RWPE1 (cell line): ENCODE measurements around the gene DCXR.
A peak's percentile ranks its signal among the peaks of the same experiment; 100 is the strongest.

Experiments used
- CTCF ChIA-PET: fragments of 350-600 bp; sonication (Branson Sonifier 250); formaldehyde crosslinking; extraction: SDS; loops from one replicate; lab custom pipeline; 2021; lab: Yijun Ruan, JAX
- POLR2A ChIA-PET: fragments of 400-600 bp; formaldehyde crosslinking; extraction: SDS; loops from one replicate; lab custom pipeline; 2020; ENCODE audit warnings: antibody characterized with exemption; ENCODE audit not compliant: low non-redundant PET; lab: Yijun Ruan, JAX
- DNase-seq: peaks from one replicate; pipeline ENCODE4 v3.0.0; 2012; ENCODE audit warnings: low spot score
- H3K27ac ChIP-seq: fragments of 450-650 bp; 2 replicates; pipeline ENCODE4 v1.5.1; 2017
- TF ChIP-seq, protein P1 (sequence below): fragments of 450-650 bp; conservative IDR thresholded peaks from 2 replicates; pipeline ENCODE4 v1.5.1; 2017; ENCODE audit warnings: low read depth, mild to moderate bottlenecking

The DCXR gene

DNA sequence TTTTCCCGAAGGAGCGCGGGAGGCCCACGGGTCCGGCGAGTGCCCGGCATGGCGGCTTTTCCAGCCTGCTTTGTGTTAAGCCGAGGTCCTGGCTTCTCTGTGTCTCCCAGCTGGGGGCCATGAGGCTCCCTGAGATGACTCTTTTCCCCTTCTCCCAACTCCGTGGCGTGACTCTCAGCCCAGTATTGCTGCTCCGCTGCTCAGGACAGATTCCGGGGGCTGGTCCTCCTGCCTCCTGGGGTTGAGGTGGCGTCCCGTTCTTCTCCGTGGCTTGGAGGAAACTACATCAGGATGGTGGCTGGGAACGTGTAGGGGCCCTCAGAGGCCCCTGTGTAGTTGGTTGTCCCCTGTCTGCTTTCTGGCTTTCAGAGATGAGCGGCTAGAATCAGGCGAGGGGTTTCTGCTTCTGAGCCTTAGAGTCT, 15.2 kb upstream of the DCXR start:
- H3K27ac ChIP-seq = peak overlapping the region; percentile 79
- TF ChIP-seq, protein P1, sequence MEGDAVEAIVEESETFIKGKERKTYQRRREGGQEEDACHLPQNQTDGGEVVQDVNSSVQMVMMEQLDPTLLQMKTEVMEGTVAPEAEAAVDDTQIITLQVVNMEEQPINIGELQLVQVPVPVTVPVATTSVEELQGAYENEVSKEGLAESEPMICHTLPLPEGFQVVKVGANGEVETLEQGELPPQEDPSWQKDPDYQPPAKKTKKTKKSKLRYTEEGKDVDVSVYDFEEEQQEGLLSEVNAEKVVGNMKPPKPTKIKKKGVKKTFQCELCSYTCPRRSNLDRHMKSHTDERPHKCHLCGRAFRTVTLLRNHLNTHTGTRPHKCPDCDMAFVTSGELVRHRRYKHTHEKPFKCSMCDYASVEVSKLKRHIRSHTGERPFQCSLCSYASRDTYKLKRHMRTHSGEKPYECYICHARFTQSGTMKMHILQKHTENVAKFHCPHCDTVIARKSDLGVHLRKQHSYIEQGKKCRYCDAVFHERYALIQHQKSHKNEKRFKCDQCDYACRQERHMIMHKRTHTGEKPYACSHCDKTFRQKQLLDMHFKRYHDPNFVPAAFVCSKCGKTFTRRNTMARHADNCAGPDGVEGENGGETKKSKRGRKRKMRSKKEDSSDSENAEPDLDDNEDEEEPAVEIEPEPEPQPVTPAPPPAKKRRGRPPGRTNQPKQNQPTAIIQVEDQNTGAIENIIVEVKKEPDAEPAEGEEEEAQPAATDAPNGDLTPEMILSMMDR = no peak
- ChIA-PET CTCF (interaction anchor here (2.0 kb wide), 1 partner anchor 22 kb away, joined by 5 read pairs; no protein-coding TSS in a partner anchor), POLR2A (interaction anchor here (0.9 kb wide), 1 partner anchor 12 kb away, joined by 4 read pairs; no protein-coding TSS in a partner anchor)
- DNase-seq = no peak

DNA sequence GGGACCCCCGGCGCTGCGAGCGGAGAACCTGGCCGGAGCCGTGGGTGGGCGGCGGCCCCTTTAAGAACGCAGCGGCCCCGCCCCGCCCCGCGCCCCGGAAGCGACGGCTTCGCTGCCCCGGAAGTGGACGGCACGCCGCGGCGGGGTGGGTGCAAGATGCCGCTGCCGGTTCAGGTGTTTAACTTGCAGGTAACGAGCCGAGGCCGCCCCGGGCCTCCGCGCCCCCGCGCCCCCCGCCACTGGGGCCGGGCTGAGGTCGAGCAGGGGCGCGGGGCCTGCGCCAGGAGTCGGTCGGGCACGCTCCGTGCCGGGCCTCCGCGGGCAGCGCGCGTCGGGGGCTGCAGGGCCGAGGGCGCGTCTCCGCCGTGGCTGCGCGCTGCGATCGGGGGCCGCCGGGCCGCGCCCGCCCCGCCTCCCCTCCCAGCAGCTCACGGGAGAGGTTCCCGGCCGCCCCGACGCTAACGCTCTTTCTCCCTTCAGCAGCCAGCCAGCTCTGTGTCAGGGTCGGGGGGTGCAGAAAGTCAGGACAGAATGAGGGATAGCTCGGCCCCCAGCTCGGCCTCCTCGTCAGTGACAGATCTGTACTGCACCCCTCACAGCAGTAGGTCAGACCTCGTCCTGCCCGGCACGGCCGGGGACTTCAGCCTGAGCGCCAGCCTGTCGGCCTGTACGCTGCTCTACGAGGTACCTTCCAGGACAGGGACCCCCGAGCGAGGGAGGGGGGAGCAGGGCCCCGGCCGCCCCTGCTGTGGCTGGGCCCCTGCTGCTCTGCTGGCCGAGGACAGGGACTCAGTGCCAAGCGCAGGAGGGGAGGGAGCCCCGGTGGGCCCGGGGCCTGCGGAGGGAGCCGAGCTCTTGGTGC, 14.5 kb upstream of the DCXR start, which contains the start of the genes GPS1 and RFNG:
Gene GPS1 (plus strand): TSS at position 123 of the 862 bp plus-strand sequence. CDS start 34 bp downstream, at position 157.
Gene RFNG (minus strand): TSS at position 36 of the 862 bp plus-strand sequence. CDS start 45 bp downstream, outside the sequence.
- DNase-seq = peak; percentile 68
- peak within 1 kb of the TSS; percentile 79 for H3K27ac ChIP-seq
- ChIA-PET POLR2A (interaction anchor here (0.9 kb wide), 1 partner anchor 13 kb away, joined by 4 read pairs; no protein-coding TSS in a partner anchor), CTCF (no interaction called here)
- TF ChIP-seq, protein P1 = no peak

DNA sequence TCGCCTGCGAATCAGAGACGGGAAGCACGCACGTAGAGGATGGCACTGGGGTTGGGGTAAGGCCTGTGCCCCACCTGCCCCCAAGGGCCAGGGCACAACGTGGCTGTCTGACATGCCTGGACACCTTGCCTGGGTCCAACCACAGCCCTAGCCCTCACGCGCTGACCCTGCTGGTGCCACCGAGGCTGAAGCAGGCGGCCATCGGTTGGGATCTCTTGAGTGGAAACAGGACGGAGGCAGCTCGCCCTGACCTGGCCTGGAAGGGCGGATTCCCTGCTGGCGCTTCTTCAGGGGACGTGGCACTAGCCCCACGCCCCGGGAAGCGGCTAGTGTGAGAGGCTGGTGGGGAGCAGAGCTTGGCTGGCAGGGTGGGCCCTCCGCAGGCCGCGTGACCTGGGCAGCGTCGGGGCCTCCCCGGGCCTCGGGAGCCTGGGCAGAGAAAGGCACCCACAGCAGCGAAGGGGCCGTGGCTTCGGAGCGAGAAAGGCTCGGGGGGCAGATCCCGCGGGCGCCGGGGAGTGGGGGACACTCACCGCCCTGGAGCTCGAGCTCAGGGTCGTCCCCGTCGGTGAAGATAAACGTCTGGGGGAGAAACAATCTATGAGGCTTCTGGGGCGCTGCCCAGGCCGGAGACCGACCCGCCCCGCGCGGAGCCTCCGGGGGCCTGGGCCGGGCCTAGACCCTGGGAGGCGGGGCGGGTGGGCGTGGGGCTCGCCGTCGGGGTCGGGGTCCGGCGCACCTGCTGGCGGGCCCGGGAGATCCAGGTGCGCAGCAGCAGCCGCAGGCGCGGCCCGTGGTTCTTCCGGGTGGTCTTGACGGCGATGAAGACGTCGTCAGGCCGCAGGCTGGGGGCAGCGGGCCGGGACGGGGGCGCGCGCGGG, 13.5 kb upstream of the DCXR start:
- TF ChIP-seq, protein P1 = no peak
- DNase-seq = no peak
- ChIA-PET CTCF (interaction anchor here (2.3 kb wide), 1 partner anchor 21 kb away, joined by 8 read pairs; no protein-coding TSS in a partner anchor), POLR2A (interaction anchor here (1.2 to 1.3 kb wide), 2 partner anchors 13 to 17 kb away, joined by 3 to 4 read pairs; partner anchors contain the start of gene DCXR)
- H3K27ac ChIP-seq = peak overlapping the region; percentile 79

DNA sequence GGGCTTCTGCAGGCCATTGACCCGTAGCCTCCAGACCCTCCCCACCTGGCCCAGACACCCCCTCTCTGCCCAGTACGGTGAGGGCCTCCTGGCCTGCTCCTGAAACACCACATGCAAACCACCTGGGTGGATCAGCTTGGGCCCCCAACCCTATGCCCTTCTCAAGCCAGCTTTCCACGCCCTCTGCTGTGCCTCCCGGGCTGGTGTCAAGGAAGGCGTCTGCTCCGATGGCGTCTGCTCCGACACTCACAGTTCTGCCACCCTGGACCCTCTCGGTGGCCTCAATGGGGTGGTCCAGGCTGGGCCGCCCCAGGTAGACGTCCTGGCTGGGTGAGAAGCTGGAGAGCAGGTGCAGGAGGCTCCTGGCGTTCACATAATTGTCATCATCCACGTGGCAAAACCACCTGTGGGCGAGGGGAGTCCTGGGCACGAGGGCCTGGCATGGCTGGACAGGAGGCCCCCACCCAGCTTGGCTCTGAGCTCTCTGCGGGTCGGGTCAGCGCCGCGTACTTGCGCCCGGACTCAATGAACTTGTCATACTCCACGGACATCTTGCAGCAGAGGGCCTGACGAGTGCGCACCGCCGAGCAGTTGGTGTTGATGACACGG, 12.8 kb upstream of the DCXR start:
- POLR2A ChIA-PET = interaction anchor here (0.6 to 1.3 kb wide), 3 partner anchors 13 to 16 kb away, joined by 3 to 4 read pairs (median 3); partner anchors contain the start of genes DCXR and DUS1L
- CTCF ChIA-PET = interaction anchor here (0.6 to 2.3 kb wide), 3 partner anchors 14 to 91 kb away, joined by 3 to 8 read pairs (median 4); no protein-coding TSS in a partner anchor
- no peak for DNase-seq
- H3K27ac ChIP-seq = peak overlapping the region; percentile 79
- TF ChIP-seq, protein P1 = no peak

DNA sequence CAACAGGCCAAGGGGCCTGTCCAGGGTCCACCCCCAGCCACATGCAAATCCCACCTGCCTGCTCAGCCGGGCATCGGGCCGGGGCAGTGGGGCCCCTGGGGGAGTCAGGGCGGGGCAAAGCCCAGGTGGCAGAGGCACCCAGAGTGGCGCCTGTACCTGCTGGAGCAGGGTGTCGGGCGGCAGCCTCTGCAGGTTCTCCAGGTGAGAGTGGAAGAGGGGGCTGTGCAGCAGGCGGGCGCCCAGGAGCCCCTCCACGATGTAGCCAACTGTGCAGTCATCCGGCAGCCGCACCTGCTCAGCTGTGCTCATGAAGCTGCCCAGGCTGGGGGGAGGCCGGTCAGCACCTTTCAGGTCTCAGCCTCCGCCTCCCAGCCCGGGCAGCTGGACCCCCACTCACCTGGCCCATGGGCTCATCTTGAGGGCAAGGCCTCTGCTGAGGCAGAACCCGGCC, 12.0 kb upstream of the DCXR start:
- CTCF ChIA-PET = interaction anchor here (0.6 to 2.3 kb wide), 3 partner anchors 14 to 90 kb away, joined by 3 to 8 read pairs (median 4); no protein-coding TSS in a partner anchor
- POLR2A ChIA-PET = interaction anchor here (0.6 to 1.3 kb wide), 3 partner anchors 11 to 16 kb away, joined by 3 to 4 read pairs (median 3); partner anchors contain the start of genes DCXR and DUS1L
- TF ChIP-seq, protein P1 = no peak
- no peak for DNase-seq
- peak overlapping the region; percentile 79 for H3K27ac ChIP-seq
